ENCODE data around the gene EID2. TPM values are rescaled to one million over a fixed set of nuclear protein-coding genes. Genes with fewer than 3 reads are reported as not detected.

Gene EID2
- total RNA-seq, 2 experiments from 2014 or later = 17.3 to 22.9 TPM

GRCh38 chr19:39506944-39507714 lies 32.8 kb downstream of the EID2 start:
- intact Hi-C loops (cut with micrococcal nuclease; ENCODE audit: unreplicated experiment) = no loop called here
- no TSS peak for BruUV-seq (replicated peaks)
- Histone ChIP-seq H3K27ac (ENCODE audit: low read depth, low read length, poor library complexity, severe bottlenecking) (no peak overlapping the region), H4K20me1 (ENCODE audit: insufficient read depth, low read length) (no peaks in the 10 kb centered on the region), H3K9me3 (ENCODE audit: low read length) (no peaks in the 10 kb centered on the region), H3K79me2 (ENCODE audit: insufficient read depth, low read depth, low read length) (no peaks in the 10 kb centered on the region), H3K4me2 (ENCODE audit: low read length) (peak overlapping the region; percentile 59), H3K4me1 (ENCODE audit: insufficient read depth, low read length, poor library complexity, severe bottlenecking) (peaks cover 4% of the 10 kb centered on the region), H3K36me3 (ENCODE audit: insufficient read depth, low read length) (no peaks in the 10 kb centered on the region), H2AFZ (ENCODE audit: low read length) (peak overlapping the region; percentile 57; the same call in 1 of the 2 replicates), H3K9me2 (ENCODE audit: insufficient read depth, low read length) (no peaks in the 10 kb centered on the region), H3K4me3 (ENCODE audit: low read depth, low read length, poor library complexity, severe bottlenecking) (peak overlapping the region; percentile 64)
- POLR2A ChIA-PET = interaction anchor here (0.7 kb wide), 1 partner anchor 25 kb away, joined by 3 read pairs; the partner anchor contains the start of gene EID2B
- CTCF ChIA-PET (ENCODE audit: unreplicated experiment) = interaction anchor here (1.0 kb wide), 1 partner anchor 26 kb away, joined by 3 read pairs; no protein-coding TSS in a partner anchor
- DNase-seq (ENCODE audit: low spot score) = peak; percentile 30
- no peak for TF ChIP-seq EZH2phosphoT487 (IDR thresholded peaks at IDR 0.05; ENCODE audit: borderline replicate concordance, low read depth, low read length)
- TF ChIP-seq, protein P1, sequence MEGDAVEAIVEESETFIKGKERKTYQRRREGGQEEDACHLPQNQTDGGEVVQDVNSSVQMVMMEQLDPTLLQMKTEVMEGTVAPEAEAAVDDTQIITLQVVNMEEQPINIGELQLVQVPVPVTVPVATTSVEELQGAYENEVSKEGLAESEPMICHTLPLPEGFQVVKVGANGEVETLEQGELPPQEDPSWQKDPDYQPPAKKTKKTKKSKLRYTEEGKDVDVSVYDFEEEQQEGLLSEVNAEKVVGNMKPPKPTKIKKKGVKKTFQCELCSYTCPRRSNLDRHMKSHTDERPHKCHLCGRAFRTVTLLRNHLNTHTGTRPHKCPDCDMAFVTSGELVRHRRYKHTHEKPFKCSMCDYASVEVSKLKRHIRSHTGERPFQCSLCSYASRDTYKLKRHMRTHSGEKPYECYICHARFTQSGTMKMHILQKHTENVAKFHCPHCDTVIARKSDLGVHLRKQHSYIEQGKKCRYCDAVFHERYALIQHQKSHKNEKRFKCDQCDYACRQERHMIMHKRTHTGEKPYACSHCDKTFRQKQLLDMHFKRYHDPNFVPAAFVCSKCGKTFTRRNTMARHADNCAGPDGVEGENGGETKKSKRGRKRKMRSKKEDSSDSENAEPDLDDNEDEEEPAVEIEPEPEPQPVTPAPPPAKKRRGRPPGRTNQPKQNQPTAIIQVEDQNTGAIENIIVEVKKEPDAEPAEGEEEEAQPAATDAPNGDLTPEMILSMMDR (conservative IDR thresholded peaks at IDR 0.05; ENCODE audit: low read length) = no peak

DNA sequence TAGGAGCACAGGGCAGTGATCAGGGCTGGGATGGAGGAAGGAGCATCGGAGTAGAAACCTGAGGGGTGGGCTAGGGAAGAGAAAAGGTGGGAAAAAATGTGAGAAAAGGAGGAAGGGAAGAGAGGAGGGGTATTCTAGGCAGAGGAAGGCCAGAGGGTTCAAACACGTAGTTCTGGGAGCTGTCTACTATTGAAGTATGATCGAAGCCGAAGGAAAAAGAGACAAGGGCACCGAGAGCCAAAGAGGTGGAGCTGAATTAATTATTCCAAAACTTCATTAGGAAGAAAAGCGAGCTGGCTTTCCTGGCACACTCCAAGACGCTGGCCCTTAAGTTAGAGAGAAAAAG lies 33.4 kb downstream of the EID2 start:
- H3K4me2 ChIP-seq (ENCODE audit: low read length) = peak overlapping the region; percentile 59; the same call in 1 of the 2 replicates
- intact Hi-C loops (cut with micrococcal nuclease; ENCODE audit: unreplicated experiment) = no loop called here

More for the DNA sequence above, 33.4 kb downstream of the EID2 start:
- H4K20me1 ChIP-seq (ENCODE audit: insufficient read depth, low read length) = no peaks in the 10 kb centered on the region
- CTCF ChIA-PET (ENCODE audit: unreplicated experiment) = no interaction called here
- no peak for DNase-seq (ENCODE audit: low spot score)
- H3K27ac ChIP-seq (ENCODE audit: low read depth, low read length, poor library complexity, severe bottlenecking) = no peak overlapping the region
- H3K79me2 ChIP-seq (ENCODE audit: insufficient read depth, low read depth, low read length) = no peaks in the 10 kb centered on the region
- BruUV-seq (replicated peaks) = no TSS peak
- TF ChIP-seq, protein P1 (conservative IDR thresholded peaks at IDR 0.05; ENCODE audit: low read length) = no peak
- TF ChIP-seq EZH2phosphoT487 (IDR thresholded peaks at IDR 0.05; ENCODE audit: borderline replicate concordance, low read depth, low read length) = no peak
- H3K4me1 ChIP-seq (ENCODE audit: insufficient read depth, low read length, poor library complexity, severe bottlenecking) = peaks cover 4% of the 10 kb centered on the region
- H3K36me3 ChIP-seq (ENCODE audit: insufficient read depth, low read length) = no peaks in the 10 kb centered on the region
- no peak overlapping the region for H2AFZ ChIP-seq (ENCODE audit: low read length)
- POLR2A ChIA-PET = no interaction called here
- no peaks in the 10 kb centered on the region for H3K9me2 ChIP-seq (ENCODE audit: insufficient read depth, low read length)
- H3K9me3 ChIP-seq (ENCODE audit: low read length) = no peaks in the 10 kb centered on the region
- H3K4me3 ChIP-seq (ENCODE audit: low read depth, low read length, poor library complexity, severe bottlenecking) = peak overlapping the region; percentile 64

Measured in OCI-LY7 (cell line).